VCaP (cell line): ENCODE measurements around the gene KCNK3.

Source experiments
- H3K27ac ChIP-seq: fragments of 450-650 bp; 2 replicates; pipeline ENCODE4 v1.5.1; 2017
- CTCF ChIP-seq: fragments of 450-650 bp; conservative IDR thresholded peaks from 2 replicates; pipeline ENCODE4 v1.5.1; 2017; ENCODE audit warnings: mild to moderate bottlenecking, moderate library complexity

Gene KCNK3

DNA sequence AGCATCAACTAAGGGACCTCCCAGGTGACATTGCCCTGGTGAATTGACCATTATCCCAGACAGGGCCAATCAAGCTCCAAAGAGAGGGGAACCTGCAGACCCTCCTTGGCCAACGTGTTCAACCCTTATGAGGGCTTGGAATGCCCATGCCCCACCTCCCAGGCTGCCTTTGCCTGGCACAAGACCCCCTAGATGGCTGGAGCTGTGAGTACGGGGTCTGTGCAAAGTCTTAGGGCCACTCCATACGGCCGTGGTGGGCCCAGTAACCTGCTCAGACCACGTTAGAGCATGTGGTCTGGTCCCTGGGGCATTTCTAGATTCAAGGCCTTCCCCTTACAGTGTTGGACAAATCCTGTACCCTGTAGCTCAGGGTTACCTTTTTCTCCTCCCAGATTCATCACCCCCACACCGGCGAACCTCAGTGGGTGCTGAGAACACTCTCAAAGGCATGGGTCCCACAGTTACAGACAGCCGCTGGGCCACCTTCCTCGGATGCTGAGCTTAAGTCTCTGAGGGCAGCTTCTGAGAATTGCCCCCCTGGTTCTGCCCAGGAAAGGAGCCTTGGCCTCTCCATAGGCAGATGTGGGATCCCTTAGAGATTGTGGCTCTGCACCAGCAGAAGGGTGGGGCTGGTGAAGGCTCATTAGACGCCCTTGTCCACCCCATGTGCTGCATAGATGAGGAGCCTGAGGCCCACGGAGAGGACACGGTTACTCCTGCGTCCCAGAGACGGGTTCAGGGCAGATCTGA lies 18.3 kb upstream of the KCNK3 start:
- no peak overlapping the region for H3K27ac ChIP-seq
- no peak for TF ChIP-seq CTCF

DNA sequence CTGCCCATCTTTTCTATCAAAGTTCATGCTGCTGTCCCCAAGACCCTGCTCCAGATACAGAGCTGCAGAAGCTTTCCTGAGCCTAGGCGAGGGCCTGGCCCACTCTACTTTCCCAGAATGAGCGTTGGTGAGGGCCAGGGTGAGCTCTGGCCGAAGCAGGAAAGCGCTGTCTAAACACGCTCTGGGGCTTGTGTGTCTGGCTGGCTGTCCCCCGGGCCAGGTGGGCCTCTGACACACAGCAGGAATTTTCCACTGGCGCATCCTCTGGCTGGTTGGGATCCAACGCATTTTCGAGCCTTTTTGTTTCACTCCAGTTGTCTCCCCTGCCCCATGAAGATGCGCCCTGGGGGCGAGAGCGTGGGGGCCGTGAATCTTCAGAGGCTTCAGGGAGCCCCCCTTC lies 17.8 kb upstream of the KCNK3 start:
- H3K27ac ChIP-seq, result no peak overlapping the region
- no peak for TF ChIP-seq CTCF

- no peak for TF ChIP-seq CTCF
- no peak overlapping the region for H3K27ac ChIP-seq
Observed at GRCh38 chr2:26675651-26676255, 16.8 kb upstream of the KCNK3 start.

DNA sequence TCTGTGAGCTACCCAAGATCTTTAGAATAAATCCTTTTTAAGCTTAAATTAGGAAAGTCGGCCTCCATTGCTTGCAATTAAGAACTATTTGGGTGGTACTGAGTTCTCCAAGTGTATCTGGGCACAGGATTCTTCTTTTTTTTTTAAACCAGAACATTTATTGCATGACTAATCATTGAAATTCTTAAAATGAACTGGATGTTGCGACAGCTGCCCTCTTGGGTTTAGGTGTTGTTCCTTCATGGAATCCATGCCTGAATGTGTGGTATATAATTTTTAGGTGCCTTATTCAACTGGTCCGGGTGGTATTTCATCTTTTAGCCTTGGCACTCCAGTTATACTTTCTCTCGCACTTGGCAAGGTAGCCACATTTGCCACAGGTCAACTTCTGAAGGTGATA lies 14.5 kb upstream of the KCNK3 start:
- TF ChIP-seq CTCF, result no peak
- no peak overlapping the region for H3K27ac ChIP-seq

- H3K27ac ChIP-seq, result peak overlapping the region; percentile 46; the same call in 1 of the 2 replicates
- TF ChIP-seq CTCF, result no peak
Observed at GRCh38 chr2:26679867-26680266, 12.7 kb upstream of the KCNK3 start.

DNA sequence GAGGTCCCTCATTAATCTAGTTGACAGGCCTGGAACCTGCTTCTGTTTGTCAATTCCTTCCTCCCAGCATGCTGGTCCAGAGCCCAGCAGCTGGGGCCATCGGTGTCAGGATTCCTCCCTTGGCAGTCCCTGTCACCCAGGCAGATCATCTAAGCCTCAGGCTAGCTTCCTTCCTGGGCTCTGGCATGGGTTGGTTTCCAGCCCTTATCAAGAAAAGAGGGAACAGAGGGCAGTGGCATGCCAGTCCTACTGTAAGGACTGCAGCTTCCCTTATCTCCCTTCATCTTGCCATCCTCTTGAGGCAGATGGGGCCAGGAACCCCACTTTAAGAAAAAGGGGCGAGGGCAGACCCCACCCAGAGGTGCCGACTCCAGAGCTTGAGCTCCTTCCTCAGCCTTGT lies 10.9 kb upstream of the KCNK3 start:
- H3K27ac ChIP-seq, result no peak overlapping the region
- TF ChIP-seq CTCF, result no peak

GRCh38 chr2:26682155-26682554 lies 10.4 kb upstream of the KCNK3 start:
- no peak for TF ChIP-seq CTCF

More at GRCh38 chr2:26682155-26682554, 10.4 kb upstream of the KCNK3 start:
- no peak overlapping the region for H3K27ac ChIP-seq
